Muscle layer of duodenum (tissue), 2 donors: ENCODE measurements around the gene NDST3.
A peak's percentile ranks its signal among the peaks of the same experiment; 100 is the strongest.

ENCODE experiments used
- H3K27ac ChIP-seq: one replicate; pipeline ENCODE4 v1.7.0; 2013; ENCODE audit warnings: mild to moderate bottlenecking, low read length
- H3K27me3 ChIP-seq: one replicate; pipeline ENCODE4 v1.7.0; 2013; ENCODE audit warnings: low read depth, mild to moderate bottlenecking, control low read depth, low read length
- H3K36me3 ChIP-seq, 2 donors: one replicate each; pipeline ENCODE4 v1.7.0; 2013; ENCODE audit warnings: low read length in 2 of 2, control low read depth in 1 of 2, mild to moderate bottlenecking in 1 of 2; ENCODE audit not compliant: insufficient read depth in 2 of 2, control insufficient read depth in 1 of 2
- H3K4me1 ChIP-seq, 2 donors: one replicate each; pipeline ENCODE4 v1.7.0; 2013; ENCODE audit warnings: low read length in 2 of 2, mild to moderate bottlenecking in 2 of 2, control low read depth in 1 of 2, moderate library complexity in 1 of 2; ENCODE audit not compliant: insufficient read depth in 2 of 2, control insufficient read depth in 1 of 2
- H3K4me3 ChIP-seq, 2 donors: one replicate each; pipeline ENCODE4 v1.7.0; 2013; ENCODE audit warnings: low read length in 2 of 2, low read depth in 1 of 2, mild to moderate bottlenecking in 1 of 2
- H3K9me3 ChIP-seq, 2 donors: one replicate each; pipeline ENCODE4 v1.7.0; 2013; ENCODE audit warnings: low read length in 2 of 2, control low read depth in 1 of 2, mild to moderate bottlenecking in 1 of 2; ENCODE audit not compliant: control insufficient read depth in 1 of 2
- donor health status: healthy.

NDST3 gene

GRCh38 chr4:118034053-118034785 is at the start of gene NDST3:
TSS of gene NDST3 (plus strand) at chr4:118034486. CDS start at chr4:118053911, 19,425 bp downstream.
- Histone ChIP-seq H3K27ac (no peak within 1 kb of the TSS), H3K36me3 (no peaks in the 10 kb centered on the region), H3K9me3 (no peaks in the 10 kb centered on the region), H3K4me3 (peak within 1 kb of the TSS in 1 of 2 donors; percentile 66), H3K27me3 (no peaks in the 10 kb centered on the region), H3K4me1 (peaks cover 0 to 8% of the 10 kb centered on the region in 2 donors)

- Histone ChIP-seq H3K4me1 (no peaks in the 10 kb centered on the region), H3K4me3 (no peak overlapping the region), H3K36me3 (no peaks in the 10 kb centered on the region), H3K27ac (no peak overlapping the region), H3K9me3 (no peaks in the 10 kb centered on the region), H3K27me3 (no peaks in the 10 kb centered on the region)
Measured at GRCh38 chr4:117986321-117986720, 48.0 kb upstream of the NDST3 start.

GRCh38 chr4:117987464-117987863 is 46.8 kb upstream of the NDST3 start:
- no peaks in the 10 kb centered on the region for H3K36me3 ChIP-seq
- H3K27me3 ChIP-seq = no peaks in the 10 kb centered on the region
- no peaks in the 10 kb centered on the region for H3K4me1 ChIP-seq
- no peaks in the 10 kb centered on the region for H3K9me3 ChIP-seq
- H3K27ac ChIP-seq = no peak overlapping the region
- no peak overlapping the region for H3K4me3 ChIP-seq

GRCh38 chr4:117996891-117997290 is 37.4 kb upstream of the NDST3 start:
- Histone ChIP-seq H3K27me3 (no peaks in the 10 kb centered on the region), H3K4me1 (no peaks in the 10 kb centered on the region), H3K27ac (no peak overlapping the region), H3K36me3 (no peaks in the 10 kb centered on the region), H3K4me3 (no peak overlapping the region), H3K9me3 (no peaks in the 10 kb centered on the region)

- no peak overlapping the region for H3K4me3 ChIP-seq
- no peak overlapping the region for H3K27ac ChIP-seq
- H3K4me1 ChIP-seq = no peaks in the 10 kb centered on the region
- H3K9me3 ChIP-seq = no peaks in the 10 kb centered on the region
- H3K27me3 ChIP-seq = no peaks in the 10 kb centered on the region
- no peaks in the 10 kb centered on the region for H3K36me3 ChIP-seq
Measured at GRCh38 chr4:118004088-118004487, 30.2 kb upstream of the NDST3 start.

- no peaks in the 10 kb centered on the region for H3K27me3 ChIP-seq
- H3K27ac ChIP-seq = no peak overlapping the region
- H3K36me3 ChIP-seq = no peaks in the 10 kb centered on the region
- H3K9me3 ChIP-seq = no peaks in the 10 kb centered on the region
- H3K4me1 ChIP-seq = no peaks in the 10 kb centered on the region
- no peak overlapping the region for H3K4me3 ChIP-seq
Measured at GRCh38 chr4:118005883-118006282, 28.4 kb upstream of the NDST3 start.

- H3K27ac ChIP-seq = no peak overlapping the region
- no peaks in the 10 kb centered on the region for H3K27me3 ChIP-seq
- H3K36me3 ChIP-seq = no peaks in the 10 kb centered on the region
Measured at GRCh38 chr4:118012142-118012541, 22.1 kb upstream of the NDST3 start.

GRCh38 chr4:118014831-118015230 is 19.5 kb upstream of the NDST3 start:
- no peaks in the 10 kb centered on the region for H3K9me3 ChIP-seq
- no peak overlapping the region for H3K4me3 ChIP-seq
- no peaks in the 10 kb centered on the region for H3K4me1 ChIP-seq
- no peaks in the 10 kb centered on the region for H3K27me3 ChIP-seq
- H3K36me3 ChIP-seq = no peaks in the 10 kb centered on the region
- no peak overlapping the region for H3K27ac ChIP-seq

More at GRCh38 chr4:118012142-118012541, 22.1 kb upstream of the NDST3 start:
- H3K4me1 ChIP-seq = no peaks in the 10 kb centered on the region
- H3K9me3 ChIP-seq = no peaks in the 10 kb centered on the region
- no peak overlapping the region for H3K4me3 ChIP-seq

- no peaks in the 10 kb centered on the region for H3K27me3 ChIP-seq
- no peaks in the 10 kb centered on the region for H3K4me1 ChIP-seq
- H3K9me3 ChIP-seq = no peaks in the 10 kb centered on the region
- no peak overlapping the region for H3K4me3 ChIP-seq
- H3K27ac ChIP-seq = no peak overlapping the region
- no peaks in the 10 kb centered on the region for H3K36me3 ChIP-seq
Measured at GRCh38 chr4:118018381-118019145, 15.7 kb upstream of the NDST3 start.

GRCh38 chr4:118026806-118027205 is 7.5 kb upstream of the NDST3 start:
- Histone ChIP-seq H3K4me3 (no peak overlapping the region), H3K9me3 (no peaks in the 10 kb centered on the region), H3K36me3 (no peaks in the 10 kb centered on the region)

GRCh38 chr4:118029224-118029623 is 5.1 kb upstream of the NDST3 start:
- H3K4me1 ChIP-seq = peaks cover 0 to 8% of the 10 kb centered on the region in 2 donors
- no peak overlapping the region for H3K4me3 ChIP-seq
- no peaks in the 10 kb centered on the region for H3K27me3 ChIP-seq
- no peaks in the 10 kb centered on the region for H3K9me3 ChIP-seq
- H3K27ac ChIP-seq = no peak overlapping the region
- no peaks in the 10 kb centered on the region for H3K36me3 ChIP-seq

More at GRCh38 chr4:118026806-118027205, 7.5 kb upstream of the NDST3 start:
- no peaks in the 10 kb centered on the region for H3K27me3 ChIP-seq
- H3K27ac ChIP-seq = no peak overlapping the region
- H3K4me1 ChIP-seq = no peaks in the 10 kb centered on the region
